ENCODE results near the gene CPVL. TPM values are rescaled to one million over a fixed set of nuclear protein-coding genes. Genes with fewer than 3 reads are reported as not detected.

The CPVL gene
- polyA plus RNA-seq, 10 donors = 19.7 to 58.9 (median 27.1) TPM

Other genes starting within 250 kb of the CPVL start
- 10 to 100 TPM; 21.5 to 59.0 (median 33.8) TPM for gene TRIL, start 188.2 kb downstream of the CPVL start, polyA plus RNA-seq (ENCODE audit: insufficient read length in 10 of 10)
- gene CHN2, start 48.2 kb upstream of the CPVL start, polyA plus RNA-seq (ENCODE audit: insufficient read length in 10 of 10) = 10 to 100 TPM in 9 of 10 donors, 1 to 10 TPM in 1; 7.6 to 14.6 (median 11.3) TPM